ENCODE data around the gene GRK1. TPM values are rescaled to one million over a fixed set of nuclear protein-coding genes. Genes with fewer than 3 reads are reported as not detected.

Gene GRK1
- total RNA-seq, 2 experiments from 2014 or later: not detected

GRCh38 chr13:113762075-113762474 is 95.1 kb downstream of the GRK1 start:
- TF ChIP-seq EZH2phosphoT487 (IDR thresholded peaks at IDR 0.05; ENCODE audit: borderline replicate concordance, low read depth, low read length): no peak
- no peak for TF ChIP-seq CTCF (conservative IDR thresholded peaks at IDR 0.05; ENCODE audit: low read length)
- ChIA-PET POLR2A (no interaction called here), CTCF (ENCODE audit: unreplicated experiment) (no interaction called here)
- H3K4me2 ChIP-seq (ENCODE audit: low read length): no peak overlapping the region
- H3K36me3 ChIP-seq (ENCODE audit: insufficient read depth, low read length): no peaks in the 10 kb centered on the region
- BruUV-seq (replicated peaks): no TSS peak
- H3K4me1 ChIP-seq (ENCODE audit: insufficient read depth, low read length, poor library complexity, severe bottlenecking): no peaks in the 10 kb centered on the region
- H3K79me2 ChIP-seq (ENCODE audit: insufficient read depth, low read depth, low read length): no peaks in the 10 kb centered on the region
- intact Hi-C loops (cut with micrococcal nuclease; ENCODE audit: unreplicated experiment): no loop called here
- no peak overlapping the region for H2AFZ ChIP-seq (ENCODE audit: low read length)
- H3K9me2 ChIP-seq (ENCODE audit: insufficient read depth, low read length): no peaks in the 10 kb centered on the region
- no peaks in the 10 kb centered on the region for H3K9me3 ChIP-seq (ENCODE audit: low read length)
- DNase-seq (ENCODE audit: low spot score): no peak
- no peak overlapping the region for H3K27ac ChIP-seq (ENCODE audit: low read depth, low read length, poor library complexity, severe bottlenecking)
- H3K4me3 ChIP-seq (ENCODE audit: low read depth, low read length, poor library complexity, severe bottlenecking): no peak overlapping the region
- no peaks in the 10 kb centered on the region for H4K20me1 ChIP-seq (ENCODE audit: insufficient read depth, low read length)

- Histone ChIP-seq H4K20me1 (ENCODE audit: insufficient read depth, low read length) (no peaks in the 10 kb centered on the region), H3K79me2 (ENCODE audit: insufficient read depth, low read depth, low read length) (no peaks in the 10 kb centered on the region), H3K27ac (ENCODE audit: low read depth, low read length, poor library complexity, severe bottlenecking) (no peak overlapping the region), H2AFZ (ENCODE audit: low read length) (no peak overlapping the region), H3K4me1 (ENCODE audit: insufficient read depth, low read length, poor library complexity, severe bottlenecking) (no peaks in the 10 kb centered on the region), H3K9me3 (ENCODE audit: low read length) (no peaks in the 10 kb centered on the region), H3K9me2 (ENCODE audit: insufficient read depth, low read length) (no peaks in the 10 kb centered on the region), H3K4me2 (ENCODE audit: low read length) (no peak overlapping the region), H3K36me3 (ENCODE audit: insufficient read depth, low read length) (no peaks in the 10 kb centered on the region), H3K4me3 (ENCODE audit: low read depth, low read length, poor library complexity, severe bottlenecking) (no peak overlapping the region)
- no peak for TF ChIP-seq EZH2phosphoT487 (IDR thresholded peaks at IDR 0.05; ENCODE audit: borderline replicate concordance, low read depth, low read length)
- no peak for TF ChIP-seq CTCF (conservative IDR thresholded peaks at IDR 0.05; ENCODE audit: low read length)
- no peak for DNase-seq (ENCODE audit: low spot score)
- ChIA-PET CTCF (ENCODE audit: unreplicated experiment) (no interaction called here), POLR2A (no interaction called here)
- BruUV-seq (replicated peaks): no TSS peak
- intact Hi-C loops (cut with micrococcal nuclease; ENCODE audit: unreplicated experiment): no loop called here
Observed at GRCh38 chr13:113762538-113762937, 95.5 kb downstream of the GRK1 start.

GRCh38 chr13:113763254-113763653 is 96.2 kb downstream of the GRK1 start:
- H3K9me2 ChIP-seq (ENCODE audit: insufficient read depth, low read length): no peaks in the 10 kb centered on the region
- intact Hi-C loops (cut with micrococcal nuclease; ENCODE audit: unreplicated experiment): no loop called here
- no peaks in the 10 kb centered on the region for H3K4me1 ChIP-seq (ENCODE audit: insufficient read depth, low read length, poor library complexity, severe bottlenecking)
- H3K9me3 ChIP-seq (ENCODE audit: low read length): no peaks in the 10 kb centered on the region
- H2AFZ ChIP-seq (ENCODE audit: low read length): no peak overlapping the region
- TF ChIP-seq EZH2phosphoT487 (IDR thresholded peaks at IDR 0.05; ENCODE audit: borderline replicate concordance, low read depth, low read length) (no peak), CTCF (conservative IDR thresholded peaks at IDR 0.05; ENCODE audit: low read length) (no peak)
- no peak for DNase-seq (ENCODE audit: low spot score)
- no peaks in the 10 kb centered on the region for H4K20me1 ChIP-seq (ENCODE audit: insufficient read depth, low read length)
- no peak overlapping the region for H3K27ac ChIP-seq (ENCODE audit: low read depth, low read length, poor library complexity, severe bottlenecking)
- no peak overlapping the region for H3K4me3 ChIP-seq (ENCODE audit: low read depth, low read length, poor library complexity, severe bottlenecking)
- no peaks in the 10 kb centered on the region for H3K36me3 ChIP-seq (ENCODE audit: insufficient read depth, low read length)
- ChIA-PET POLR2A (no interaction called here), CTCF (ENCODE audit: unreplicated experiment) (no interaction called here)
- no TSS peak for BruUV-seq (replicated peaks)
- H3K4me2 ChIP-seq (ENCODE audit: low read length): no peak overlapping the region
- no peaks in the 10 kb centered on the region for H3K79me2 ChIP-seq (ENCODE audit: insufficient read depth, low read depth, low read length)
